PC-9 (cell line): ENCODE measurements around the gene DLG2.

ENCODE experiments used
- EZH2 ChIP-seq: fragments of 200-600 bp; sonication (generic); IDR thresholded peaks from 2 replicates; pipeline ENCODE4 v1.8.0; 2017; ENCODE audit warnings: antibody characterized with exemption, low read depth
- TF ChIP-seq, protein P1 (sequence below): fragments of 200-600 bp; sonication (generic); conservative IDR thresholded peaks from 2 replicates; pipeline ENCODE4 v1.6.1; 2017; ENCODE audit warnings: mixed run types, antibody characterized with exemption, mild to moderate bottlenecking, moderate library complexity

- TF ChIP-seq, protein P1, sequence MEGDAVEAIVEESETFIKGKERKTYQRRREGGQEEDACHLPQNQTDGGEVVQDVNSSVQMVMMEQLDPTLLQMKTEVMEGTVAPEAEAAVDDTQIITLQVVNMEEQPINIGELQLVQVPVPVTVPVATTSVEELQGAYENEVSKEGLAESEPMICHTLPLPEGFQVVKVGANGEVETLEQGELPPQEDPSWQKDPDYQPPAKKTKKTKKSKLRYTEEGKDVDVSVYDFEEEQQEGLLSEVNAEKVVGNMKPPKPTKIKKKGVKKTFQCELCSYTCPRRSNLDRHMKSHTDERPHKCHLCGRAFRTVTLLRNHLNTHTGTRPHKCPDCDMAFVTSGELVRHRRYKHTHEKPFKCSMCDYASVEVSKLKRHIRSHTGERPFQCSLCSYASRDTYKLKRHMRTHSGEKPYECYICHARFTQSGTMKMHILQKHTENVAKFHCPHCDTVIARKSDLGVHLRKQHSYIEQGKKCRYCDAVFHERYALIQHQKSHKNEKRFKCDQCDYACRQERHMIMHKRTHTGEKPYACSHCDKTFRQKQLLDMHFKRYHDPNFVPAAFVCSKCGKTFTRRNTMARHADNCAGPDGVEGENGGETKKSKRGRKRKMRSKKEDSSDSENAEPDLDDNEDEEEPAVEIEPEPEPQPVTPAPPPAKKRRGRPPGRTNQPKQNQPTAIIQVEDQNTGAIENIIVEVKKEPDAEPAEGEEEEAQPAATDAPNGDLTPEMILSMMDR = no peak
- no peak for TF ChIP-seq EZH2
These were observed 1876.1 kb downstream of the DLG2 start for GRCh38 chr11:83751041-83751440.
